ENCODE data around the gene TRIM29.
A peak's percentile ranks its signal among the peaks of the same experiment; 100 is the strongest.

Gene TRIM29

DNA sequence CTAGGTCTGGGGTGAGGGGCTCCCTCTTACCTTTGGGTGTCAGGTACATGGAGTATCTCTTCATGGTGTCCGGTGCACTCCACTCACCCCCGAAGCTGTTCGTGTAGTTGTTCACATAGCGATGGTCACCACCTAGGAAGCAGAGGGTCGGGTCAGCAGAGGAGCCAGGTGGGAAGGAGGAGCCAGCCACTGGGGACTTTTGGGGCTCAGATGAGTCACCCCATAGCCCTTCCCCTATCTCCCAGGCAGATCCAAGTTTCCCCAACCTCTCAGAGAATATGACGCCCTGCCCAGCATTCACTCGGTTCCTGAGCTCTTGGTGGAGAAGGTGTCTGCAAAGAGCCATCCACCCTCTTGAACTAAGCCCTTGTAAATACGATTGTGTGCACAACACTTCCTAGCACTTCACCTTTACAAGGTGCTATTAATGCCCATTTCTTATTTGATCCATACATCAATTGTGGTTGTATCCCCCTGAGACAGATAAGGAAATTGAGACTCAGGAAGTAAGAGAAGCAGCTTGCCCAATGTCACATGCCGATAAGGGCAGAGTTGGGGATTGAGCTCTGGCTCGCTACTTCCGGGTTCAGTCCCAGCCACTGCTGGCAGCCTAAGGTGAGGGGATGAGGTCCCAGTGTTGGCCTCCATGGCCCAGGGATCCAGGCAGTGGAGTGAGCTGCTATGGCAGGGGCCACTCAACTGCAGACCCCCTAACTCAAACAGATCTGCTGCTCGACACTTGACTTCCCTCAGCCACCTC, 14.8 kb downstream of the TRIM29 start:
- no peak for DNase-seq

GRCh38 chr11:120121914-120122473, 15.9 kb downstream of the TRIM29 start:
- DNase-seq = no peak

DNA sequence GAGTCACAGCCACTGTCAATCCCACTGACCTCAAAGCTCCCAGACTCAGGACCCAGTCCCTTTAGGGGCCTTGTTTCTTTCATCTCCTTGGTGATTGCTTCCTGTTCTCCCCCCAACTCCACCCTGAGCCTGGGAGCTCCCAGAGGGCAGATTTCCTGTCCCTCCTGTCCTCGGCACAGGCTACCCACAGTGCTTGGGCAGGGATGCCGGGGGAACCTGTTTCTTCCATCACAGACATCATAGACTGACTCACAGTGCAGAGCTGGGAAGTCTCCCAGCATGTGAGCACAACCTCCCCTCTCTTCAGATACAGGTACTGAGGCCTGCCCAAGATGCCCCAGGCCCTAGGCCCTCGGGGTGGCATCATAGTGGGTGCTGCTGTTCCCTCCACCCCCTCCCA, 16.6 kb downstream of the TRIM29 start:
- no peak for DNase-seq

GRCh38 chr11:120120805-120121335, 17.0 kb downstream of the TRIM29 start:
- no peak for DNase-seq

DNA sequence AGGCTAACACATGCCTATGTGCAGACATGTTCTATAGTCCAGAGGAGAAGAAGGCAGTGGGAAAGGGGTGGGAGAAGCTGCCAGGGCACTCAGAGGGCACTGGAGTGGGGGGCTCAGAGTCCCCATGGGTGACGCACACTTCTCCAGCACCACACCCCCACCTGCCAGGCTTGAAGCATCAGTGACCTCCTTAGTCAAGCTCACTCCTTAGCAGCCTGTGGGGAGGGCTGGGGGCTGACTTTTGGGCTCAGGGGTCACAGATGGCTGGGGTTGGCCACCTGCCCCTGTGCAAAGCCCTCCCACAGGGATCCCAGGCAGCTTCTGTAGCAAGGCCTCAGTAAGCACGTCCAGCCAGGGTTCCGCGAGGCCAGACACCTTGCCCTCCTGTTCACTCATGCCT, 18.8 kb downstream of the TRIM29 start:
- no peak for DNase-seq

DNA sequence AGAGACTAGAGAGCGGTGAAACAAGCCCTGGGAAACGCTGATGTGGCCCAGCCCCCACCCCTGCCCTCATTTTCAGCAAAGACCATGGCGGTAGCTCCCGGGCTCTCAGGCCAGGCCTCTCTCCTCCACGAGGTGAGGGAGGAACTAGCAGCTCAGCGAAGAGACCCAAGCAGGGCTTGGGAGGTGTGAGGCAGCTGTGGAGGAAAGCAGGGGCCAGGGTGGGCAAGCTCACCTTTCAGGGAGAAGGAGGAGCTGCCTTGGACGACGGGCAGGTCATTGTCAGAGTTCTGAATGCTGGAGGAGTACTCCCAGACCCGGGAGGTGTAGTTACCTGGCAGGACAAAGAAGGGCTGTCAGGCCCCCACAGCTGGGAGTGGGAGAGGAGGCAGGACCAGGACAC, 19.9 kb downstream of the TRIM29 start:
- DNase-seq = no peak

DNA sequence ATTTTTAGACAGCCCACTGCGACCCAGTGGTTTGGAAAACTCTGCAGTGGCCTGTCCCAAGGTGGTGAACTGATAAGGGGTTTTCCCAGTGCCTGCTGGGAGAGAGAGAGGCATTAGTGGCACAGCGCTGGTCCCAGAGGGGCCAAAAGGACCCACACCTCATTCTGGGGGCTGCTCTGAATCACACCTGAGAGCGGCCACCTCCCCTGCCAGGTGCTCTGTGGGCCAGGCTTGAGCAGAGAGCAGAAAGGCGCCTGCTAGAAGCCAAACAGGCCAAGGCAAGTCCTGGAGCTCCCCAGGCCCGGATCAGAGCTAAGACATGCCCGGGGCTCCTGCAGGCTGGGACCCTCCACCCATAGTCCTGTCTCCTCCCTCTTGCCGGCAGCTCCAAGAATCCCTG, 20.9 kb downstream of the TRIM29 start:
- no peak for DNase-seq

DNA sequence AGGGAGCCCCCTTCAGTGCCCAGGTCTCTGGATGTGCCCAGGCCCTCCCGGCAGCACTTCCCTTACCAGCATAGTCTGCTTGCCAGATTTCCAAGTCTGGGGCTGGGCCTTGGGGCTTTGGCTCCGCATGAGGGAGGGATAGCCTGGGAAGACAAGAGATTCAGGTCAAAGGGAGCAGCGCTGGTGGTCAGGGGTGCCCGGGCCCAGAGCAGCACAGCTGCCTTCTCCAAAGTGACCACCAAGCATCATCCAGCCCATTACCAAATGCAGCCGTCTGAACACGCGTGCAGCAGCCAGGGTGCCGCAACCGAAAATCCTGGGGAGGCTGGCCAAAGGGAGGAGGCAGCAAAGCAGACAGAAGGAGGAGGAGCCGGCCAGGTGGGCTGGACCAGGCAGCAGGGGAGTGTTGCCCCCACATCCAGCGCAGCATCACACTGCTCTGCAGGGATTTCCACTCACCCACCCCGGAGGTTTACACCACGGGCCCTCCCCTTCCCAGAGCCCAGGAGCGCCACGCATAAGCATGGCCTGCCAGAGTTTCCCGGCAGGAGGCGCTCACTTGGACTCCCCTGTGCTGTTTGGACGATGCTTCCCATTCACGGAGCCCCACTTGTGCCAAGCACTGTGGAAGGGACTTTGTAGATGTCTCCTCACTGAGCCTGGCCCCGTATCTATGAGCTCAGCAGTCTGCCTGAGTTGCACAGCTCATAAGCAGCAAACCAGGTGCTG, 22.5 kb downstream of the TRIM29 start:
- no peak for DNase-seq

DNA sequence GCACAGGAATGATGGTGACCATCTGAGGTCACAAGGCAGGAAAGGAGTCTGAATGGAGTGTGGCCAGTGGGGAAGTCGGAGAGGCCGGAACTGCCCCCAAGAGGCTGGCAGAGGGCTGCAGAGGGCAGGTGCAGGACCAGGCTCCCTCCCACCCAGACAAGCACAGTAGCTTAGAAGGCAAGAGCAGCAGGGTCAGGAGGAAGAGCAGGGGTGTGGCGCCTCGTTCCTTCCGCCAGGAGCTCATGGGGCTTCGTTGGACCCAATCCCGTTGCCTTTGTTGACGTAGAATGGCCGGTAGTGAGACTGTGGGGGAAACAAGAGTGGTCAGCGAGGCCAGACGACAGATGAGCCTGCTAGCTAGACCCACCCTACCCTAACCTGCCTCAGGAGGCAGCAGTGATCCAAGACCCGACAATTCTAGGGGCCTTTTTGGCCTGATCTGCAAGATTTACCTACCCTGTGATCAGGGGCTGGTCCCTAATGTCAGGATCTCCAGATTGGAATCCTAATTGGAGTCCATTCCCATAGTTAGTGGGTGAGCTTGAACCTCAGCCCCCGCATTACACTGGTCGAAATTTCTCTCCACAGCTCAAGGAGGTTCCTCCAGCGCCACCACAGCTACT, 25.6 kb downstream of the TRIM29 start:
- no peak for DNase-seq

DNA sequence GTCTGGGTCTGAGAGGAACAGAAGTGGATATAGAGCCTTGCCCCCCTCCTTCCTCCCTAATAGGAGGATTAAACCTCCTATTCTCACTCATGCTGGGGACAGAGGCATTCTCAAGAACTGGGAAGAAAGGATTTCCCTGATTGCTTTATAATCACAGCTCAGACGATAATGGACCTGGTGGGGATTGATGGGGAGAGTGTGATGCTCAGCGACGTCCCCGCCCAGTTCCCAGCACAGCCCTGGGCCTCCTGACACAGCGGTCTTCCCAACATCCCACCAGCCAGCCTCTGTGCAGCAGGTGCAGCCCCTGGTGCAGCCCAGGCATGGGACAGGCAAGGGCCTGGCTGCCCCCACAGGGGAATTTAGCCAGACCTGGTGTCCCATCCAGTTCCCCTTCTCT, 28.4 kb downstream of the TRIM29 start:
- no peak for DNase-seq

DNA sequence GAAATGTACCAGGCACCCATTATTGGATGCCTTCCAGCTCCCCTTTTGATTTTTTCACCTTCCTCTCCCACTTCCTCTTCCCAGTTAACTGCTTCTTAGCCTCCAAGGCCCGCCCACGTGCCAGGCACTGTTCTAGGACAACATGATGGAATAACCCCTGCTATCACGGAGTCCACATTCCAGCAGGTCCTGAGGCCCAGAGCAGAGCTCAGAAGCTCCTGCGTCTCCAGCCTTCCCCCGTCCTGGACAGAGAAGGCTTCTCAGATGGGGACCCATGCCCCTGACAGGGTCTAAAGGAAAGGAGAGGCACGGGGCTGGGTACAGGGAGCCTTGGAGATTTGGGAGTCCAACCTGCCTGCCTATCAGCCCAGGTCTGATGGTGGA, 29.1 kb downstream of the TRIM29 start:
- DNase-seq = no peak

DNA sequence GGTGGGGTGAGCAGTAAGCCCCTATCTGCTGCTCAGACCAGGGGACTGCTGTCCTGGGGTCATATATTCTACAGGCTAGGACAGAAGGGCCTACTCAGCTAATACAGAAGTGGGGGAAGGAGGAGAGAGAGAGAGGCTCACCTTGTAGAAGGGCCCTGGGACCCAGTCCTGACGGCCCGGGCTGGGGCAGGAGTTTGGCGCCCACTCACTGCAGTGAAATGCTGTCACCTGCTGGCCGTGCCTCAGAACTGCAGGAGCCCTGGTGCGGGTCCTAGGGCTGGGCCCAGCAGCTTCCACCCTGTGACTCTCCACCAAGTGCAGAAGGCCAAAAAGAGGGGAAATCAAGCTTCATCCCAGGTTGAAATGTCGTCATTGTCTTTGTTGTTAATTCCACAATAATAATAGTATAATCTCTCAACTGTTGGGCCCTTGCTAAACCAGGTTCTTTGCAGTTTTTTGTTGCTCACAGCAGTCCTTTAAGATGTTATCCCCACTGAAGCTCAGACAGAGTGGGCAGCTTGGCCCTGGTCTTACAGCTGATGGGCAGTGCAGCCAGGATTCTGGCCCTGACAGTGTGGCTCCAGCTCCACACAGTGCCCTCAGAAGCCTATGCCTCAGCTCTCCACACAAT, 29.6 kb downstream of the TRIM29 start:
- peak; percentile 37 to 49 for DNase-seq

GRCh38 chr11:120107692-120108091, 30.2 kb downstream of the TRIM29 start:
- no peak for DNase-seq

- DNase-seq = no peak
These were observed 31.4 kb downstream of the TRIM29 start for GRCh38 chr11:120106354-120107150.

DNA sequence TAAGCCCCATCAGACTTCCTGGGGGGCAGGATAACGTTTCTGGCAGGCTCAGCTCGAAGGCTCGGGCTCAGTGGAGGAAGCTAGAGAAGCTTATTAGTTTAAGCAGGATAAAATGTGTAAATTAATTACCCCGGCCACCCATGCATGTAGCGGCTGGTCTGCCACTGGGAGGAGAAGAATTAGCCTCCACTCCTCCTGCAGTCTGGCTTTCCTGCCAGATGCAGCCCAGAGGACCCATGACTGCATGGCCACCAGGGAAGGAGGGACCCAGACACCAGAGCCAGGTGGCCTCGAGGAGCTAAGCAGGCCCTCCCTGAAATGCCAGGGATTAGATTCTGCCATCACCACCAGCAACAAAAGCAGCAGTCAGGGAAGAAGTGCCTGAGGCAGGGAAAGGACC, 32.3 kb downstream of the TRIM29 start:
- peak; percentile 81 to 94 for DNase-seq

- no peak for DNase-seq
These were observed 33.8 kb downstream of the TRIM29 start for GRCh38 chr11:120104041-120104565.

DNA sequence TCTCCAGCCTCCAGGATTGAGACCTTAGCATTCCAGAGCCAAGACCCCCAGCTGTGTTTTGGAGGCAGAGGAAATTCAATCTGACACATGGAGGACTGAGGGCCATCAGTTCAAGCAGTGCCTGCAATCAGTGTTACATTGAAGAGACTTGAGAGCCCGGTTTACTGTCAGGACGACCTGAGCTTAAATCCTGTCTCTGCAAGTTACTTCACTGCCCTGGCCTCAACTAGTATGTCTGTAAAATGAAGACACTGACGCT, 35.1 kb downstream of the TRIM29 start:
- DNase-seq = no peak

- no peak for DNase-seq
These were observed 35.7 kb downstream of the TRIM29 start for GRCh38 chr11:120102050-120102863.

DNA sequence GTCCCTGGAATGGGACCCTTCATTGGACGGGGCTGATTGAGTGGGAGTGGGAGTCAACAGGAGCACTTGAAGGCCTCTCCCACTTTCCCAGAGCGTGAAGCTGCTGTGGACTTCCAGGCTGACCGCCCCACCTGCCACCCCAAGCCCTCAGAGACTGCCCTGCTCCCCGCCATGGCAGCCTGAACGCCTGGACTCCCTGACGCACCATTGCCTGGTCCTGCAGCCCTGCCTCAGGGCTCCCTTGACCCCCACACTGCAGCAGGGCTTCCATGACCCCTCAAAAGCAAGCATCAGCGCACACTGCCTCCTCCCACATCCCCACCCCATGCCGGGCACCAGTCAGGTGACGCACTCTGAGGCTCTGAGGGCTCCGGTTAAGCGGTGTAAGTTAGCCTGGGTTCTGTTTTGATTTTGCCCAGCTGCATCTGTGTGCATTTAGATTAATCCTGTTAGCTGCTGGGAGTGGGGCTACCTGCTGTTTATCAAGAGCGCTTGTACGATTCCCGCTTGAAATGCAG, 39.4 kb downstream of the TRIM29 start:
- peak; percentile 80 to 92 for DNase-seq

- no peak for DNase-seq
These were observed 40.1 kb downstream of the TRIM29 start for GRCh38 chr11:120097721-120098385.

All from NCI-H524 (cell line).